GM10847 (cell line): ENCODE data around the gene SAV1.

ENCODE experiments used
- POLR2A ChIP-seq: IDR thresholded peaks from 2 replicates; pipeline ENCODE4 v1.6.1; 2011; ENCODE audit not compliant: insufficient read length; ENCODE audit errors: extremely low read depth

Gene SAV1

GRCh38 chr14:50599700-50600444 is 68.2 kb downstream of the SAV1 start:
- TF ChIP-seq POLR2A, result no peak

- no peak for TF ChIP-seq POLR2A
Measured at GRCh38 chr14:50598765-50599164, 69.3 kb downstream of the SAV1 start.

- no peak for TF ChIP-seq POLR2A
Measured at GRCh38 chr14:50594577-50595316, 73.4 kb downstream of the SAV1 start.

- no peak for TF ChIP-seq POLR2A
Measured at GRCh38 chr14:50590464-50590863, 77.6 kb downstream of the SAV1 start.
